ENCODE data around the gene COL9A3.

COL9A3 gene

DNA sequence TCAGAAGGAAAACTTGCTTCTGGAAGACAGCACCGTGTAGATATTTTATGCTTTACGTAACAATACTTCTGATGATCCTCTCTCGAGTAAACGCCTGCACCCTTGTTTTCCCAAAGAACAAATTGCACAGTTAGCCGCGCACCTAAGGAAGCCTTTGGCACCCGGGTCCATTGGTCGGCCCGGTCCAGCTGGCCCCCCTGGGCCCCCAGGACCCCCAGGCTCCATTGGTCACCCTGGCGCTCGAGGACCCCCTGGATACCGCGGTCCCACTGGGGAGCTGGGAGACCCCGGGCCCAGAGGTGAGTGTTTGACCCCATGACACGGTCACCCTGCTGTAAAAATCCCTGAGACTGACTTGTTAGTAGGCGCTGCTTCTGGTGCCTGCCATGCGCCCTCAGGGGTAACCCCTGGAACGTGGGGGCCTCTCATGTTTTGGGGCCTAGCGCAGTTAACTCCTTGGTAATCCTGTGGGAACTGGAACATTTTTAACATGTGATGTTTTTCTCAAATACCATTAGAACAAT, 20.2 kb downstream of the COL9A3 start:
- Histone ChIP-seq H3K36me3 (ENCODE audit: control insufficient read depth in 1 of 2, insufficient read depth in 2 of 2, low read length in 2 of 2) (no peaks in the 10 kb centered on the region), H3K4me3 (ENCODE audit: low read depth in 1 of 2, low read length in 2 of 2) (no peak overlapping the region), H3K4me1 (ENCODE audit: control insufficient read depth in 1 of 2, insufficient read depth in 2 of 2, low read length in 2 of 2) (peaks cover 4 to 9% of the 10 kb centered on the region in 2 donors), H3K27me3 (ENCODE audit: low read depth, low read length) (no peaks in the 10 kb centered on the region), H3K27ac (ENCODE audit: low read length) (no peak overlapping the region), H3K9me3 (ENCODE audit: control insufficient read depth in 1 of 2, low read length in 2 of 2) (no peaks in the 10 kb centered on the region)

GRCh38 chr20:62837790-62838127, 20.9 kb downstream of the COL9A3 start:
- Histone ChIP-seq H3K4me3 (ENCODE audit: low read depth in 1 of 2, low read length in 2 of 2) (no peak overlapping the region), H3K27me3 (ENCODE audit: low read depth, low read length) (no peaks in the 10 kb centered on the region), H3K27ac (ENCODE audit: low read length) (no peak overlapping the region)

GRCh38 chr20:62838128-62838891, 21.5 kb downstream of the COL9A3 start:
- Histone ChIP-seq H3K4me3 (ENCODE audit: low read depth in 1 of 2, low read length in 2 of 2) (no peak overlapping the region), H3K36me3 (ENCODE audit: control insufficient read depth in 1 of 2, insufficient read depth in 2 of 2, low read length in 2 of 2) (no peaks in the 10 kb centered on the region), H3K27ac (ENCODE audit: low read length) (no peak overlapping the region), H3K27me3 (ENCODE audit: low read depth, low read length) (no peaks in the 10 kb centered on the region), H3K9me3 (ENCODE audit: control insufficient read depth in 1 of 2, low read length in 2 of 2) (no peaks in the 10 kb centered on the region), H3K4me1 (ENCODE audit: control insufficient read depth in 1 of 2, insufficient read depth in 2 of 2, low read length in 2 of 2) (no peaks in the 10 kb centered on the region)

More at GRCh38 chr20:62837790-62838127, 20.9 kb downstream of the COL9A3 start:
- Histone ChIP-seq H3K36me3 (ENCODE audit: control insufficient read depth in 1 of 2, insufficient read depth in 2 of 2, low read length in 2 of 2) (no peaks in the 10 kb centered on the region), H3K9me3 (ENCODE audit: control insufficient read depth in 1 of 2, low read length in 2 of 2) (no peaks in the 10 kb centered on the region), H3K4me1 (ENCODE audit: control insufficient read depth in 1 of 2, insufficient read depth in 2 of 2, low read length in 2 of 2) (peaks cover 2 to 3% of the 10 kb centered on the region in 2 donors)

GRCh38 chr20:62839261-62839660, 22.4 kb downstream of the COL9A3 start:
- no peak overlapping the region for H3K4me3 ChIP-seq (ENCODE audit: low read depth in 1 of 2, low read length in 2 of 2)
- H3K27me3 ChIP-seq (ENCODE audit: low read depth, low read length) = no peaks in the 10 kb centered on the region
- no peaks in the 10 kb centered on the region for H3K9me3 ChIP-seq (ENCODE audit: control insufficient read depth in 1 of 2, low read length in 2 of 2)
- no peaks in the 10 kb centered on the region for H3K4me1 ChIP-seq (ENCODE audit: control insufficient read depth in 1 of 2, insufficient read depth in 2 of 2, low read length in 2 of 2)
- H3K27ac ChIP-seq (ENCODE audit: low read length) = no peak overlapping the region
- no peaks in the 10 kb centered on the region for H3K36me3 ChIP-seq (ENCODE audit: control insufficient read depth in 1 of 2, insufficient read depth in 2 of 2, low read length in 2 of 2)

- Histone ChIP-seq H3K4me1 (ENCODE audit: control insufficient read depth in 1 of 2, insufficient read depth in 2 of 2, low read length in 2 of 2) (no peaks in the 10 kb centered on the region), H3K36me3 (ENCODE audit: control insufficient read depth in 1 of 2, insufficient read depth in 2 of 2, low read length in 2 of 2) (no peaks in the 10 kb centered on the region), H3K9me3 (ENCODE audit: control insufficient read depth in 1 of 2, low read length in 2 of 2) (no peaks in the 10 kb centered on the region), H3K27me3 (ENCODE audit: low read depth, low read length) (no peaks in the 10 kb centered on the region), H3K27ac (ENCODE audit: low read length) (no peak overlapping the region), H3K4me3 (ENCODE audit: low read depth in 1 of 2, low read length in 2 of 2) (no peak overlapping the region)
Measured at GRCh38 chr20:62839816-62840215, 23.0 kb downstream of the COL9A3 start.

GRCh38 chr20:62840244-62841197, 23.7 kb downstream of the COL9A3 start:
- H3K27ac ChIP-seq (ENCODE audit: low read length) = no peak overlapping the region
- no peaks in the 10 kb centered on the region for H3K4me1 ChIP-seq (ENCODE audit: control insufficient read depth in 1 of 2, insufficient read depth in 2 of 2, low read length in 2 of 2)
- H3K27me3 ChIP-seq (ENCODE audit: low read depth, low read length) = no peaks in the 10 kb centered on the region
- no peaks in the 10 kb centered on the region for H3K9me3 ChIP-seq (ENCODE audit: control insufficient read depth in 1 of 2, low read length in 2 of 2)
- H3K36me3 ChIP-seq (ENCODE audit: control insufficient read depth in 1 of 2, insufficient read depth in 2 of 2, low read length in 2 of 2) = no peaks in the 10 kb centered on the region
- H3K4me3 ChIP-seq (ENCODE audit: low read depth in 1 of 2, low read length in 2 of 2) = no peak overlapping the region

GRCh38 chr20:62841705-62842212, 24.9 kb downstream of the COL9A3 start:
- Histone ChIP-seq H3K36me3 (ENCODE audit: control insufficient read depth in 1 of 2, insufficient read depth in 2 of 2, low read length in 2 of 2) (no peaks in the 10 kb centered on the region), H3K27ac (ENCODE audit: low read length) (no peak overlapping the region), H3K27me3 (ENCODE audit: low read depth, low read length) (no peaks in the 10 kb centered on the region), H3K9me3 (ENCODE audit: control insufficient read depth in 1 of 2, low read length in 2 of 2) (no peaks in the 10 kb centered on the region), H3K4me1 (ENCODE audit: control insufficient read depth in 1 of 2, insufficient read depth in 2 of 2, low read length in 2 of 2) (no peaks in the 10 kb centered on the region), H3K4me3 (ENCODE audit: low read depth in 1 of 2, low read length in 2 of 2) (no peak overlapping the region)

- Histone ChIP-seq H3K36me3 (ENCODE audit: control insufficient read depth in 1 of 2, insufficient read depth in 2 of 2, low read length in 2 of 2) (no peaks in the 10 kb centered on the region), H3K4me1 (ENCODE audit: control insufficient read depth in 1 of 2, insufficient read depth in 2 of 2, low read length in 2 of 2) (no peaks in the 10 kb centered on the region), H3K27ac (ENCODE audit: low read length) (no peak overlapping the region), H3K4me3 (ENCODE audit: low read depth in 1 of 2, low read length in 2 of 2) (no peak overlapping the region), H3K27me3 (ENCODE audit: low read depth, low read length) (no peaks in the 10 kb centered on the region), H3K9me3 (ENCODE audit: control insufficient read depth in 1 of 2, low read length in 2 of 2) (no peaks in the 10 kb centered on the region)
Measured at GRCh38 chr20:62843656-62844055, 26.8 kb downstream of the COL9A3 start.

GRCh38 chr20:62844182-62844581, 27.3 kb downstream of the COL9A3 start:
- no peaks in the 10 kb centered on the region for H3K4me1 ChIP-seq (ENCODE audit: control insufficient read depth in 1 of 2, insufficient read depth in 2 of 2, low read length in 2 of 2)
- H3K27me3 ChIP-seq (ENCODE audit: low read depth, low read length) = no peaks in the 10 kb centered on the region
- no peak overlapping the region for H3K27ac ChIP-seq (ENCODE audit: low read length)
- H3K9me3 ChIP-seq (ENCODE audit: control insufficient read depth in 1 of 2, low read length in 2 of 2) = no peaks in the 10 kb centered on the region
- no peak overlapping the region for H3K4me3 ChIP-seq (ENCODE audit: low read depth in 1 of 2, low read length in 2 of 2)
- no peaks in the 10 kb centered on the region for H3K36me3 ChIP-seq (ENCODE audit: control insufficient read depth in 1 of 2, insufficient read depth in 2 of 2, low read length in 2 of 2)

DNA sequence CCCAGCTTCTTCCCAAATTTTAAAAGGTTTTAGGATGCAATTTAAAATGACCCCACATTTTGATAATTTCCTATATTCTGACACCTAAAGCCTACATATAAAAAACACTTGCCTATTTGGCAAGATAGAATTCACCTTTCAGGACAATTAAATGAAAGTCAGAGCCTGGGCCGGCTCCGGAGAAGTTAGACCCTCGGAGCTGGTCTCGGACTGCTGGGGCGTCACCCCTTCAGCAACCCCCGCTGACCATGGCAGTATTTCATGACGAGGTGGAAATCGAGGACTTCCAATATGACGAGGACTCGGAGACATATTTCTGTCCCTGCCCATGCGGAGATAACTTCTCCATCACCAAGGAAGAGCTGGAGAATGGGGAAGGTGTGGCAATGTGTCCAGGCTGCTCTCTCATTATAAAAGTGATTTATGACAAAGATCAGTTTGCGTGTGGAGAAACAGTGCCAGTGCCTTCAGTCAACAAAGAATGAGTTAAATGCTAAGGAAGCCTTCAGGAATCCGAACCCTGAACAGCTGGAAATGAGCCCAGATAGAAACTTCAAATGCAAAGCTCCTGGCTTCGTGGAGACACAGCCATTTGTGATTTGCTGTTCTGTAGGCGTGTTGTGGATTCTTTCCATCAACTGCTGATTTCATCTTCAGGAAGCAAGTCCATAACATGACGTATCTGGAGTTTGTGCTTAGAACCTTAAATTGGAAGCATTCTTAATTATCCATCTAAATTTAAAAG, 28.7 kb downstream of the COL9A3 start:
- no peak overlapping the region for H3K4me3 ChIP-seq (ENCODE audit: low read depth in 1 of 2, low read length in 2 of 2)
- no peak overlapping the region for H3K27ac ChIP-seq (ENCODE audit: low read length)
- H3K36me3 ChIP-seq (ENCODE audit: control insufficient read depth in 1 of 2, insufficient read depth in 2 of 2, low read length in 2 of 2) = no peaks in the 10 kb centered on the region
- no peaks in the 10 kb centered on the region for H3K4me1 ChIP-seq (ENCODE audit: control insufficient read depth in 1 of 2, insufficient read depth in 2 of 2, low read length in 2 of 2)
- H3K27me3 ChIP-seq (ENCODE audit: low read depth, low read length) = no peaks in the 10 kb centered on the region
- H3K9me3 ChIP-seq (ENCODE audit: control insufficient read depth in 1 of 2, low read length in 2 of 2) = no peaks in the 10 kb centered on the region

Measured in muscle layer of duodenum (tissue), 2 donors.